ENCODE data around the gene PRDM16.

- TF ChIP-seq, protein P1, sequence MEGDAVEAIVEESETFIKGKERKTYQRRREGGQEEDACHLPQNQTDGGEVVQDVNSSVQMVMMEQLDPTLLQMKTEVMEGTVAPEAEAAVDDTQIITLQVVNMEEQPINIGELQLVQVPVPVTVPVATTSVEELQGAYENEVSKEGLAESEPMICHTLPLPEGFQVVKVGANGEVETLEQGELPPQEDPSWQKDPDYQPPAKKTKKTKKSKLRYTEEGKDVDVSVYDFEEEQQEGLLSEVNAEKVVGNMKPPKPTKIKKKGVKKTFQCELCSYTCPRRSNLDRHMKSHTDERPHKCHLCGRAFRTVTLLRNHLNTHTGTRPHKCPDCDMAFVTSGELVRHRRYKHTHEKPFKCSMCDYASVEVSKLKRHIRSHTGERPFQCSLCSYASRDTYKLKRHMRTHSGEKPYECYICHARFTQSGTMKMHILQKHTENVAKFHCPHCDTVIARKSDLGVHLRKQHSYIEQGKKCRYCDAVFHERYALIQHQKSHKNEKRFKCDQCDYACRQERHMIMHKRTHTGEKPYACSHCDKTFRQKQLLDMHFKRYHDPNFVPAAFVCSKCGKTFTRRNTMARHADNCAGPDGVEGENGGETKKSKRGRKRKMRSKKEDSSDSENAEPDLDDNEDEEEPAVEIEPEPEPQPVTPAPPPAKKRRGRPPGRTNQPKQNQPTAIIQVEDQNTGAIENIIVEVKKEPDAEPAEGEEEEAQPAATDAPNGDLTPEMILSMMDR (conservative IDR thresholded peaks at IDR 0.05 in 1 of 2, IDR thresholded peaks at IDR 0.05 in 1 of 2; ENCODE audit: extremely low read depth in 1 of 2, insufficient read depth in 1 of 2, low read depth in 1 of 2, low read length in 2 of 2), result no peak
- no peak for TF ChIP-seq EZH2 (IDR thresholded peaks at IDR 0.05; ENCODE audit: borderline replicate concordance, low read length)
Measured at GRCh38 chr1:3460672-3461131, 391.7 kb downstream of the PRDM16 start.
